Gastroesophageal sphincter (tissue), 4 donors: ENCODE data around the gene WDR18. TPM values are rescaled to one million over a fixed set of nuclear protein-coding genes. Genes with fewer than 3 reads are reported as not detected.
"Not testable (repeated sequence)": the region's sequence is repeated elsewhere in the genome, so short reads cannot be mapped to it uniquely, and the experiment has no call there.

Experiments
- ATAC-seq: fragments of 150-250 bp; one replicate; pipeline ENCODE4 v1.9.1; 2016; ENCODE audit warnings: mild to moderate bottlenecking, moderate library complexity
- H3K27ac ChIP-seq, 4 donors: fragments of 200-600 bp; sonication (generic) in 3 of 4; 1 replicate in 3 of 4; 2 replicates in 1 of 4; pipeline ENCODE4 v1.5.1; 2016 to 2019
- H3K27me3 ChIP-seq: fragments of 200-600 bp; sonication (generic); one replicate; pipeline ENCODE4 v1.5.1; 2019
- H3K36me3 ChIP-seq, 2 donors: fragments of 200-600 bp; sonication (generic); one replicate each; pipeline ENCODE4 v1.5.1; 2019; ENCODE audit warnings: control low read depth in 1 of 2
- H3K4me1 ChIP-seq, 3 donors: fragments of 200-600 bp; sonication (generic); 1 replicate in 2 of 3; 2 replicates in 1 of 3; pipeline ENCODE4 v1.5.1; 2016 to 2019; ENCODE audit warnings: control low read depth in 2 of 3
- H3K4me3 ChIP-seq, 2 donors: fragments of 200-600 bp; sonication (generic); one replicate each; pipeline ENCODE4 v1.5.1; 2019; ENCODE audit warnings: mild to moderate bottlenecking in 1 of 2, moderate library complexity in 1 of 2
- H3K9me3 ChIP-seq, 3 donors: fragments of 200-600 bp; sonication (generic); one replicate each; pipeline ENCODE4 v1.5.1; 2017 to 2019; ENCODE audit warnings: control low read depth in 2 of 3
- CTCF ChIP-seq, 4 experiments: fragments of 200-600 bp in 2 of 4; fragments of 450-650 bp in 2 of 4; sonication (generic) in 1 of 4; IDR thresholded peaks; one replicate each; pipeline ENCODE4 v1.5.1; 2017 to 2019; ENCODE audit warnings: antibody characterized with exemption in 4 of 4, mild to moderate bottlenecking in 2 of 4, moderate library complexity in 2 of 4
- EP300 ChIP-seq: sonication (generic); formaldehyde crosslinking; IDR thresholded peaks from one replicate; pipeline ENCODE4 v1.6.1; 2017; ENCODE audit warnings: antibody characterized with exemption, mild to moderate bottlenecking
- POLR2A ChIP-seq, 2 donors: fragments of 450-650 bp; IDR thresholded peaks; one replicate each; pipeline ENCODE4 v1.6.1; 2017; ENCODE audit warnings: antibody characterized with exemption in 2 of 2, mild to moderate bottlenecking in 2 of 2, moderate library complexity in 1 of 2
- POLR2AphosphoS5 ChIP-seq: sonication (generic); formaldehyde crosslinking; IDR thresholded peaks from one replicate; pipeline ENCODE4 v1.6.1; 2017; ENCODE audit warnings: antibody characterized with exemption
- WGBS, 2 donors: methylation state at CpG; one replicate each; pipeline ENCODE4 v1.1.5; 2018; ENCODE audit warnings: low coverage in 1 of 2; 5-methylcytosine and 5-hydroxymethylcytosine counted together
- total RNA-seq, 4 donors: library from RNA; depleted of rRNA; stranded (reverse); fragments of >200 nt; gene quantifications; one replicate each; pipeline ENCODE4 v1.1.0, GENCODE V29; 2016

The WDR18 gene
- total RNA-seq, 4 donors from 2014 or later, result 7.2 to 43.9 (median 20.1) TPM

GRCh38 chr19:954272-954671 is 29.9 kb upstream of the WDR18 start:
- Histone ChIP-seq H3K36me3 (peaks cover 0 to 5% of the 10 kb centered on the region in 2 donors), H3K4me1 (peaks cover 0 to 15% (median 9%) of the 10 kb centered on the region in 3 donors), H3K9me3 (no peaks in the 10 kb centered on the region), H3K4me3 (no peak overlapping the region), H3K27me3 (no peaks in the 10 kb centered on the region), H3K27ac (no peak overlapping the region)
- no peak for ATAC-seq
- 54 to 76% methylated on average over 3 to 14 of the region's 14 CpGs for WGBS, 2 donors
- TF ChIP-seq EP300, result no peak

- TF ChIP-seq EP300 (no peak), POLR2AphosphoS5 (no peak), CTCF (IDR thresholded peaks at IDR 0.05) (no peak), POLR2A (IDR thresholded peaks at IDR 0.05) (no peak)
- Histone ChIP-seq H3K4me3 (no peak overlapping the region), H3K4me1 (peaks cover 0 to 15% (median 9%) of the 10 kb centered on the region in 3 donors), H3K27me3 (no peaks in the 10 kb centered on the region), H3K9me3 (no peaks in the 10 kb centered on the region), H3K36me3 (peaks cover 0 to 11% of the 10 kb centered on the region in 2 donors), H3K27ac (no peak overlapping the region)
- ATAC-seq, result no peak
- WGBS, 2 donors, result 69 to 81% methylated on average over 4 to 10 of the region's 43 CpGs
Observed at GRCh38 chr19:954672-955494, 29.3 kb upstream of the WDR18 start.

- Histone ChIP-seq H3K4me3 (no peak overlapping the region), H3K27ac (no peak overlapping the region), H3K9me3 (no peaks in the 10 kb centered on the region), H3K4me1 (peaks cover 0 to 15% (median 9%) of the 10 kb centered on the region in 3 donors), H3K27me3 (no peaks in the 10 kb centered on the region), H3K36me3 (peaks cover 0 to 23% of the 10 kb centered on the region in 2 donors)
- no peak for TF ChIP-seq POLR2A (IDR thresholded peaks at IDR 0.05)
- no peak for TF ChIP-seq CTCF (IDR thresholded peaks at IDR 0.05)
- TF ChIP-seq POLR2AphosphoS5, result no peak
- TF ChIP-seq EP300, result no peak
- WGBS, 2 donors, result 18 to 87% methylated on average over 2 to 21 of the region's 55 CpGs
- no peak for ATAC-seq
Observed at GRCh38 chr19:955803-956765, 28.1 kb upstream of the WDR18 start.

GRCh38 chr19:956766-957440 is 27.2 kb upstream of the WDR18 start:
- H3K4me3 ChIP-seq, result no peak overlapping the region
- ATAC-seq, result no peak
- no peaks in the 10 kb centered on the region for H3K27me3 ChIP-seq
- H3K27ac ChIP-seq, result no peak overlapping the region
- H3K36me3 ChIP-seq, result peaks cover 0 to 26% of the 10 kb centered on the region in 2 donors
- H3K4me1 ChIP-seq, result peaks cover 0 to 15% (median 9%) of the 10 kb centered on the region in 3 donors
- H3K9me3 ChIP-seq, result no peaks in the 10 kb centered on the region
- TF ChIP-seq POLR2AphosphoS5 (no peak), POLR2A (IDR thresholded peaks at IDR 0.05) (no peak), EP300 (no peak), CTCF (IDR thresholded peaks at IDR 0.05) (no peak)
- 36% methylated on average over 4 of the region's 27 CpGs; no CpG with 5 or more reads in 1 of the 2 donors for WGBS, 2 donors

- 80 to 94% methylated on average over 1 to 5 of the region's 9 CpGs for WGBS, 2 donors
- not testable (repeated sequence) for H3K4me3 ChIP-seq, H3K9me3 ChIP-seq, ATAC-seq, H3K27ac ChIP-seq, H3K27me3 ChIP-seq
- H3K4me1 ChIP-seq, result peaks cover 0 to 13% (median 8%) of the 10 kb centered on the region in 3 donors
- H3K36me3 ChIP-seq, result peaks cover 0 to 26% of the 10 kb centered on the region in 2 donors
Observed at GRCh38 chr19:957578-957977, 26.6 kb upstream of the WDR18 start.
